Mesodermal cell (in vitro differentiated cells): ENCODE results near the gene PEAK1.

ENCODE experiments used
- H3K27ac ChIP-seq: 2 replicates; pipeline ENCODE4 v1.7.0; 2013; ENCODE audit warnings: mild to moderate bottlenecking, low read depth, low read length, moderate library complexity; ENCODE audit not compliant: severe bottlenecking
- H3K36me3 ChIP-seq: 2 replicates; pipeline ENCODE4 v1.7.1; 2013; ENCODE audit warnings: mild to moderate bottlenecking, low read length, moderate library complexity; ENCODE audit not compliant: control insufficient read depth, insufficient read depth
- H3K4me1 ChIP-seq: one replicate; pipeline ENCODE4 v1.7.1; 2013; ENCODE audit warnings: mild to moderate bottlenecking, low read length; ENCODE audit not compliant: insufficient read depth, control insufficient read depth, poor library complexity, severe bottlenecking
- H3K4me3 ChIP-seq: 2 replicates; pipeline ENCODE4 v1.7.0; 2013; ENCODE audit warnings: low read length, control low read depth, mild to moderate bottlenecking; ENCODE audit not compliant: insufficient read depth, poor library complexity, severe bottlenecking; ENCODE audit errors: extremely low read depth
- H3K9me3 ChIP-seq: 2 replicates; pipeline ENCODE4 v1.7.1; 2013; ENCODE audit warnings: mild to moderate bottlenecking, low read length, moderate library complexity; ENCODE audit not compliant: control insufficient read depth
- WGBS, 2 experiments: methylation state at CpG; one replicate each; pipeline ENCODE4 v1.1.5; 2013; ENCODE audit warnings: missing lambda C conversion rate in 2 of 2; ENCODE audit not compliant: insufficient coverage in 2 of 2; 5-methylcytosine and 5-hydroxymethylcytosine counted together

PEAK1 gene

DNA sequence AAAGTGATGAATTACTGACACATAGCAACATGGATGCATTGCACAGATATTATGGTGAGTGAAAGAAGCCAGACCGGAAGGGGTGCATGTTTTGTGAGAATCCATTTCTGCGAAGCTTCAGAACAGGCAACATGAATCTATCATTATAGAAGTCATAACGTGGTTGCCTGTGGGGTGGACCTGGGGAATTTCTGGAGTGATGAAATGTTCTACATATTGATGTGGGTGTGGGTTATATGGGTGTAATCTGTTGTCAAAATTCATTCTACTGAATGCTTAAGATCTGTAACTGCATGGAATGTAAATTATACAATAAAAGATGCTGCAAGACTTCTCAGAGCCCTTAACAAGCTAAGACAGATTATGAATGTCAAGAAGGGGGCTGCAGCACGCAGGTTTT is 323.8 kb downstream of the PEAK1 start:
- Histone ChIP-seq H3K36me3 (no peaks in the 10 kb centered on the region), H3K9me3 (no peaks in the 10 kb centered on the region), H3K4me3 (no peak overlapping the region), H3K27ac (no peak overlapping the region), H3K4me1 (no peaks in the 10 kb centered on the region)
- 76 to 82% methylated on average over 3 to 4 of the region's 4 CpGs for WGBS, 2 experiments

DNA sequence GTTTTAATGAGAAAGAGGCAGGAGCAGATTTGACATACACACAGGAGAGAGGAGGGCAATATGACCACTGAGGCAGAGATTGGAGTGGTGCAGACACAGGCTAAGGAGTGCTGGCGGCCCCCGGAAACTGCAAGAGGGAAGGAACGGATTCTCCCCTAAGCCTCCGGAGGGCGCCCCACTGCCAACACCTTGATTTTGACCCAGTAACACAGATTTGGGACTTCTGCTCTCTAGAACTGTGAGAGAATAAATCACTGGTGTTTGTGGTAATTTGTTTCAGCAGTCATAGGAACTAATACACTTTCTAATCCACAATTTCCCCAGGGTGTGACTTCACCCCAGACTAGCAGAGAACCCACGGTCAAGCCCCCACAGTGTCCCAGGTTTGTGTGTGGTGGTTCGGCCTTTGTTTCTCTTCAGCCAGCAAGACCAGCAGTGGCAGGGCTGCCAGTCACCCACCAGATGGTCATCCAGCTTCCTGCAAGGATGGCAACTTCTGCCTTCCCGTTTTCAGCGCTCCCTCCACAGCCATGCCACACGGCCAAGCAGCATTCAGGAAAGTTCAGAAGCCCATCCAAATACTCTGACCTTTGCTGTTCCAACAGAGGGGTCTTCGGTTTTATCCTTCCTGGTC is 325.4 kb downstream of the PEAK1 start:
- Histone ChIP-seq H3K4me1 (no peaks in the 10 kb centered on the region), H3K9me3 (no peaks in the 10 kb centered on the region), H3K36me3 (no peaks in the 10 kb centered on the region), H3K4me3 (no peak overlapping the region), H3K27ac (no peak overlapping the region)
- 74 to 78% methylated on average over 3 to 7 of the region's 11 CpGs for WGBS, 2 experiments

DNA sequence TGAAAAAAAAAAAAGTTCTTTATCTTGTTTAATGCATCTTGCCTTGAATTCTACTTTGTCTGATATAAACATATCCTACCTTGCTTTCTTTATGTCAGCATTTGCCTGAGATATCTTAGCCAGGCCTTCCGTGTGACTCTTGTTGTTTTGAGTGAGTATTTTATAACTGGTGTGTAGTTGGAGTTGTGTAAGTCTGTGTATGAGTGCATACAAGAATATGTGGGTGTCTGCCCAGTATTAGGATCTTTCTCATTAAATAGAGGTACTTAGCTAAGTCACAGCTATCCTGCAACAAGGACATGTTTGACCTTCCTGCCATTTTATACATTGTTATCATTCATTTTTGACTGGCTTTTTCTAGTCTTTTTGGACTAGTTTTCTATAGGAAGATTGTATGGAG is 326.5 kb downstream of the PEAK1 start:
- WGBS, 2 experiments: 80% methylated on average over 1 of the region's 1 CpG

DNA sequence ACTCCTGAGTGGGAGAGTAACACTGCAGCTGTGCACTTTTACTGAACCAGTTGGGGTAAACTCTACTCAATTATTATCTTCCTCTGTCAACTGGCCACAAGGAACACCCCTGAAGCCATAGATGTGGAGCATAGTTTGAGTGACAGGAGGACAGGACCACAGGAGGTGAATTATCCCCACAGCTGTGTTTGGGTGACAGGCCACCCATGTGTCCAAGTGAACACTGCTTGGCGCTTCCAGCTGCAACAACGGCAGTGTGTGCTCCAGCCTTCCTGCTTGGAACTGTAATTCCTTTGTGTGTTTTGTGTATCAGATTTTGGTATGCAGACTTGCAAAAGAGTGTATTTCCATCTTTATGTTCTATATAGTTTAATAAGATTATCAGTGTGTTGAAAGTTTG is 328.8 kb downstream of the PEAK1 start:
- no peaks in the 10 kb centered on the region for H3K4me1 ChIP-seq
- H3K4me3 ChIP-seq: no peak overlapping the region
- H3K9me3 ChIP-seq: no peaks in the 10 kb centered on the region
- no peak overlapping the region for H3K27ac ChIP-seq
- H3K36me3 ChIP-seq: no peaks in the 10 kb centered on the region
- 94 to 100% methylated on average over 1 to 2 of the region's 2 CpGs for WGBS, 2 experiments

More for the DNA sequence above, 326.5 kb downstream of the PEAK1 start:
- H3K4me1 ChIP-seq: no peaks in the 10 kb centered on the region
- H3K4me3 ChIP-seq: no peak overlapping the region
- H3K27ac ChIP-seq: no peak overlapping the region
- H3K36me3 ChIP-seq: no peaks in the 10 kb centered on the region
- H3K9me3 ChIP-seq: no peaks in the 10 kb centered on the region

DNA sequence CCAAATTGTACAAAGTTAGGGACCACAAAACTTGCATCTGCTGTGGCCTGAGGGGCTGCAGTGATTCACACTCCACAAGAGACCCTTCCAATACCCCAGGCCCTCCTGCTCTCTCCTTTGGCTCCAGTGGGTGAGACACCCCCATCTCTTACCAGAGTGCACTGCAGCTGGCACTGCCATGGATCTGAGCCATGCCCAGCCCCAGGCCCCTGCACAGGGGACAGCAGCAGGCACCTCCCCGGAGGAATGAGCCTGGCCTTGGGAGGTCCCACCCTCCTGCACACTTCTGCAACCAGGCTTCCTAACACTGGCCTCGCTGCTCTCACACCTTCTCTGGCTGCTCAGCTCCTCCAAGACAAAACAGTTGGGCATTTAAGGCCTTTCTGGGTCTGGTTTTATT is 332.7 kb downstream of the PEAK1 start:
- Histone ChIP-seq H3K4me3 (no peak overlapping the region), H3K27ac (no peak overlapping the region), H3K36me3 (no peaks in the 10 kb centered on the region), H3K9me3 (no peaks in the 10 kb centered on the region), H3K4me1 (no peaks in the 10 kb centered on the region)
- 84 to 86% methylated on average over 1 to 2 of the region's 2 CpGs for WGBS, 2 experiments

DNA sequence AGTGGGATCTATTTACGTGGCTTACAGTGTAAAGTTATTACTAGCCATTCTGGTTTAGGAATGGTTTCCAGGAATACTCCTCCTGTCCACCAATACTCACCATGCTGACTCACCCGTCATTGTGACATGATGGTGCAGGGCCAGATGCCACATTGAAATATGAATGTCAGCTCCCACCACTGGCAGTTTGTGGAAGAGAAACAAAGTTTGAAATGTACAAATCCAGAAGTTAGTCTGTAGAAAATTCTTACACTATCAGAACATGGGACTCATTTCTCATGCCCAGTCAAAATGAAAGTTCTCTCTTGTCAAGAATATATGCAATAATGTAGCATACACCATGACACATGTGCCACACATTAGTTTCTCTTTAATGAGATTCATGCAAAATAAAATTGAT is 334.6 kb downstream of the PEAK1 start:
- Histone ChIP-seq H3K9me3 (no peaks in the 10 kb centered on the region), H3K4me3 (no peak overlapping the region), H3K36me3 (no peaks in the 10 kb centered on the region), H3K27ac (no peak overlapping the region), H3K4me1 (no peaks in the 10 kb centered on the region)
- WGBS, 2 experiments: no CpG with 5 or more reads among the region's 2 CpGs

DNA sequence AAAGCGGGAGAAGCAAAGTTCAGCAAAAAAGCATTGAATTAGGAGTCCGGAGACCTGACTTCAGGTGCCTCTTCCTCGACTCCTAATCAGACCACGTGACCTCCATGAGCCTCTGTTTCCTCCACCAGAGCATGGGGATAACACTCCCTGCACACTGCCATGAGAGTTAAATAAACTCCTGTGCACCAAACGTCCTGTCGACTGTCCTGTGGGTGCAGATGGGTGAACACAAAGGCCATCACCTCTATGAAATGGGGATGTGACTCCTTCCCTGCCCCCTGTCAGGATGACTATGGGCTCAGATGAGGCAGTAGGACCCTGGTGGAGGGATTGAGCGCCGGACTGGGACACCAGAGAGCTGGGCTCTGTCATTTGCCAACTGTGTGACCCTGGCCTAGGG is 335.5 kb downstream of the PEAK1 start:
- no peaks in the 10 kb centered on the region for H3K36me3 ChIP-seq
- 94 to 97% methylated on average over 6 to 8 of the region's 8 CpGs for WGBS, 2 experiments
- no peaks in the 10 kb centered on the region for H3K4me1 ChIP-seq
- no peaks in the 10 kb centered on the region for H3K9me3 ChIP-seq
- no peak overlapping the region for H3K27ac ChIP-seq
- no peak overlapping the region for H3K4me3 ChIP-seq

DNA sequence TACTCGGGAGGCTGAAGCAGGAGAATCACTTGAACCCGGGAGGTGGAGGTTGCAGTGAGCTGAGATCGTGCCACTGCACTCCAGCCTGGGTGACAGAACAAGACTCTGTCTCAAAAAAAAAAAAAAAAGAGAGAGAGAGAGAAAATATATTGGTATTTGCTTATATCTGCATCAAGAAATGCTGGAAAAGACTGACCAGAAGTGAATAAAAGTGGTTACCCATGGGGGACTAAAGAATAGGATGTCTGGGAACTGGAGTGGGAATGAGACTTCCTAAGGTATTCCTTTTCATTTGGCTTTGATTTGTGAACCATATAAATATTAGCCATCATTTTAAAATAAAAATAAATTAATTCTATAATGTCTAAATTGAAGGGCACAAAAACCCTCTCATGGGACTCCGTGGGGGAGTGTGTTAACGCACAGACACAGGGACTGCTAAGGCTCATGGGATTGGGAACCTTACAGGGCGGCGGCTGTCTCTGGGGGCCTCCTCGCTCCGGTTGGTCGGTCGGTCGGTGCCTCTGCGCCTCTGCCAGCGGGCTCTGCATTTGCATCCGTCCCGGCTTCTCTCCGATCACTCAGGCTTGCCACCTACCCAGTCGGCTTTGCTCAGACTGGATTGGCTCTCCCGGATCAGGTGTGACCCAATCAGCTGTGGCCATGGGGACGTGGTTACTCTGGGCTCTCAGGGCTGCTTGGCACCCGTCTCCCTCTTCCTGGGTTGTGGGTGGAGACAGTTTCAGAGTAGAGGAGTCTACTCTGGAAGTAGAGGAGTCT is 336.3 kb downstream of the PEAK1 start:
- Histone ChIP-seq H3K4me3 (no peak overlapping the region), H3K4me1 (no peaks in the 10 kb centered on the region), H3K27ac (no peak overlapping the region), H3K9me3 (no peaks in the 10 kb centered on the region), H3K36me3 (no peaks in the 10 kb centered on the region)
- 31 to 40% methylated on average over 18 of the region's 21 CpGs for WGBS, 2 experiments

DNA sequence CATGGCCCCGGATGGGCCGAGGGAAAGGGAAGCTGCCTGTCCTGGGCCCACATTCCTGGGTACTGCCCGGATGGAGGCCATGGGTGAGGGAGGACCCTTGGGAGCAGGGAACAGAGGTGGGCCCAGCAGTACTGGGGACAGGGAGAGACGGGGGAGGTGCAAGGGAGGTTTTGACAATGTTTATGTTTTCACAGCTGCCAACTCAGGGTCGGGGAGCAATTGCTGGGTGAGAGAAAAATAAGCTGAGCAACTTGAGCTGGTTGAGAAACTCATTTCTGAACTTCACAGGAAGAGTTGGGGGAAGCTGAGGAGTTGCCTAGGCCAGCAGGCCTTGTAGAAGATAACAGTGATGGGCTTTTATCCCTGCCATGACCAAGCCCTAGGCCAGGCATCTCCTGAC is 337.9 kb downstream of the PEAK1 start:
- Histone ChIP-seq H3K36me3 (no peaks in the 10 kb centered on the region), H3K27ac (no peak overlapping the region), H3K4me1 (no peaks in the 10 kb centered on the region), H3K9me3 (no peaks in the 10 kb centered on the region), H3K4me3 (no peak overlapping the region)
- WGBS, 2 experiments: 89 to 94% methylated on average over 5 of the region's 5 CpGs

DNA sequence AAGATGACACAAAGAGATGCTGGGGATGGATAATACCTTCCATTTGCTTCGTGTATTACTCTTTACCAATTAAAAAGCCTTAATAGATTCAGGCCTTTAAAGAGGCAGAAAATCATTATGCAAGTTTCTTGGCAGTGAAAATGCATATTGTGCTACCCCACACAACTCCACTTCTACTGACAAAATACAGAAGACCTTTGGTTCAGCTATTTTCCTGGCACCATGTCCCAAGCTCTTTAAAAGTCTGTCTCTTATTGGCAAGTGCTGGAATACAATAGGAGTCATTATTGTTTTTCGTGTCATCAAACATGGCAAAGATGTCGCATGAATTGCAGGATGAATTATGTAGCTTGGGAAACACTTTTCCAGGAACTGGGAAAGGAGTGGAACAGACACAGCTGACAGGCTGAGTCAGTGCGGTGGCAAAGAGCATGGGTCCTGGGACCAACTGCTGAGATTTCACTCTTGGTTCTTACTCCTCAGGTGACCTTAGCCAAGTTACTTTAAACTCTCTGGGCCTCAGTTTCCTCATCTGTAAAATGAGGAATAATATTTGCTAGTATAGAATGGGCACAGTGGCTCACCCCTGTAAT is 343.5 kb downstream of the PEAK1 start:
- Histone ChIP-seq H3K4me1 (no peaks in the 10 kb centered on the region), H3K27ac (no peak overlapping the region), H3K36me3 (no peaks in the 10 kb centered on the region), H3K9me3 (no peaks in the 10 kb centered on the region), H3K4me3 (no peak overlapping the region)
- WGBS, 2 experiments: 93 to 95% methylated on average over 3 to 4 of the region's 4 CpGs

DNA sequence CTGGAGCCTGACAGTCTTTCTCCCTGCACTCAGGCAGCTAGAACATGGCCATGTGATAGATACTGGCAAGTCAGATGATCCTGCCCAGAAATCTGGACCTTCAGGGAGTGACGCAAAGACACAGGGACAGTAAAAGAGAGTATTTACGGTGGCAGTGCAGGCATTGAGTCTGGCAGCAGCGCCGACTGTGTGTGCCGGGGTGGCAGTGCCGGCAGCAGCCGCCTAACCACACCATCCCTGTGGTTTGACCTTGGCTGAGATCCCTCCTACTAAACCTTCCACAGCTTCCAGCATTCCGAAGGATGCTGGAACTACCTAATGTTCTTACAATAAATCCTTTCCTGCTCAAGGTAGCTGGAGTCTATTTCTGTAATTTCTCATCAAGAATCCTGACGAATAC is 344.4 kb downstream of the PEAK1 start:
- no peaks in the 10 kb centered on the region for H3K36me3 ChIP-seq
- 87 to 91% methylated on average over 7 of the region's 9 CpGs for WGBS, 2 experiments
- no peaks in the 10 kb centered on the region for H3K9me3 ChIP-seq
- no peak overlapping the region for H3K4me3 ChIP-seq
- no peak overlapping the region for H3K27ac ChIP-seq
- no peaks in the 10 kb centered on the region for H3K4me1 ChIP-seq
